NT2/D1 (cell line): ENCODE measurements around the gene L2HGDH.

ENCODE experiments used
- DNase-seq: peaks from one replicate; pipeline ENCODE4 v3.0.0-alpha.2; 2011; ENCODE audit warnings: low read depth, low spot score
- H3K27me3 ChIP-seq: 2 replicates; pipeline ENCODE4 v1.6.0; 2011; ENCODE audit warnings: mild to moderate bottlenecking; ENCODE audit not compliant: insufficient read length, insufficient read depth
- H3K36me3 ChIP-seq: 2 replicates; pipeline ENCODE4 v1.6.1; 2011; ENCODE audit warnings: mild to moderate bottlenecking, low read length, mixed read lengths; ENCODE audit not compliant: insufficient read depth, insufficient read length
- H3K4me1 ChIP-seq: 2 replicates; pipeline ENCODE4 v1.5.1; 2011; ENCODE audit not compliant: insufficient read depth, insufficient read length
- H3K4me3 ChIP-seq: 2 replicates; pipeline ENCODE4 v1.5.1; 2011; ENCODE audit warnings: low read depth; ENCODE audit not compliant: insufficient read length
- H3K9ac ChIP-seq: 2 replicates; pipeline ENCODE4 v1.6.0; 2011; ENCODE audit warnings: low read depth; ENCODE audit not compliant: insufficient read length
- H3K9me3 ChIP-seq: 2 replicates; pipeline ENCODE4 v1.5.1; 2011; ENCODE audit warnings: mild to moderate bottlenecking, low read length; ENCODE audit not compliant: insufficient read depth
- SUZ12 ChIP-seq: IDR thresholded peaks from 2 replicates; pipeline ENCODE4 v1.6.1; 2011; ENCODE audit not compliant: insufficient read length, insufficient read depth; ENCODE audit errors: extremely low read depth
- YY1 ChIP-seq: IDR thresholded peaks from 2 replicates; pipeline ENCODE4 v1.6.1; 2011; ENCODE audit not compliant: insufficient read length, insufficient read depth
- ZNF274 ChIP-seq: IDR thresholded peaks from 2 replicates; pipeline ENCODE4 v1.6.1; 2011; ENCODE audit warnings: mild to moderate bottlenecking, low read depth, low read length

L2HGDH gene

DNA sequence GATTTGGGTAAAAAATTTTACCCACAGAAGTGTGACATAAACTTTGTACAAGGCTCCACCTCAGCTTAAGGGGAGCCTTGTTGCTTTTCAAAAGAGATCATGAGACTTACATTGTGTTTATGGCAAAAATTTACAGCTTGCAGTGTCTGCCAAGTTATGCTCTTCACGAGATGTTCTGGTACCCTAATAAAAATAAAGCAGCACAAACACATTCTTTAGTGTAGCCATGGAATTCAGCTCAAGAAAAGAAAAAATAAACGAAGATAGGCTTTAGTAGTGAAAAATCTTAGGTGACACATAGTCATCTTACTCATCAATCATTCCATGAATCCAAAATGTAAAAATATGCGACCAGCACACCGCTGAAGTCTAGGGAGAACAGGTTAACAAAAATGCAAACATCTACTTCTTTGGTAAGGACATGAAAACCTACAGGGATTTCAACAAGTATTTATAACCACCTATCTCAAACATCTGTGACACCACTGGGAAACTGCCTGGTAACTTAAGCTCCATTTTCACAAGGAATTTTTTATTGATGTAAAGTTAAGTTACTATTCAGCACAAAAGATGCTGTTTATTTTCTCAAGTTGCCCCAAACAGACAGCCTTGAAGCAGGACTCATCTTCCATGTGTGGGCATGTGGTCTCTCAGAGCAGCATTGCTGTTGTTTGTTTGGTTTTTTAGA is 33.0 kb upstream of the L2HGDH start:
- Histone ChIP-seq H3K36me3 (no peaks in the 10 kb centered on the region), H3K4me1 (no peaks in the 10 kb centered on the region), H3K9ac (no peak overlapping the region), H3K9me3 (no peaks in the 10 kb centered on the region), H3K27me3 (no peaks in the 10 kb centered on the region), H3K4me3 (no peak overlapping the region)
- DNase-seq, result no peak
- TF ChIP-seq ZNF274 (no peak), SUZ12 (no peak)

DNA sequence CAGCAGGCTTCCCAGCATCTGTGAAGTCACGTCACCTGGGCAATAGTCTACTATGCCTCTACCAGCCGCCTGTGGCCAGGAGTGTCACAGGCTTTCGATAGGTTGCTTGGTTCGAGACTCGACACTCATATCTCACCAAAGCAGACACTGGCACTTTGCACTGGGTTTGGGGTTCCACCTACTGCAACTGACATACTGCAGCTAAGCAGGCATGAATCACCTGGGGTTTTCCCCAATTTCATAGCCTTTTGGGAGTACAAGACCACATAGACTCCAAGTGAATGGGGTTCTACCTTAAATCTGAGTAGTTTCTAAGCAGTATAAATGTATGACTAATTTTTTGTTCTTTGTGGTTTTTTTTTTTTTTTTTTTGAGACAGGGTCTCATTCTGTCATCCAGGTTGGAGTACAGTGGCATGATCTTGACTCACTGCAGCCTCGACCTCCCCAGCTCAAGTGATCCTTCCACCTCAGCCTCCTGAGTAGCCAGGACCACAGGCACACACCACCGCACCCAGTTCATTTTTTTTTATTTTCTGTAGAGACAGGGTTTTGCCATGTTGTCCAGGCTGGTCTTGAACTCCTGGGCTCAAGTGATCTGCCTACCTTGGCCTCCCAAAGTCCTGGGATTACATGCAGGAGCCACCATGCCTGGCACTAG is 32.2 kb upstream of the L2HGDH start:
- Histone ChIP-seq H3K9ac (no peak overlapping the region), H3K27me3 (no peaks in the 10 kb centered on the region), H3K36me3 (no peaks in the 10 kb centered on the region), H3K4me3 (no peak overlapping the region), H3K9me3 (no peaks in the 10 kb centered on the region), H3K4me1 (no peaks in the 10 kb centered on the region)
- DNase-seq, result no peak
- TF ChIP-seq YY1 (no peak), ZNF274 (no peak), SUZ12 (no peak)

DNA sequence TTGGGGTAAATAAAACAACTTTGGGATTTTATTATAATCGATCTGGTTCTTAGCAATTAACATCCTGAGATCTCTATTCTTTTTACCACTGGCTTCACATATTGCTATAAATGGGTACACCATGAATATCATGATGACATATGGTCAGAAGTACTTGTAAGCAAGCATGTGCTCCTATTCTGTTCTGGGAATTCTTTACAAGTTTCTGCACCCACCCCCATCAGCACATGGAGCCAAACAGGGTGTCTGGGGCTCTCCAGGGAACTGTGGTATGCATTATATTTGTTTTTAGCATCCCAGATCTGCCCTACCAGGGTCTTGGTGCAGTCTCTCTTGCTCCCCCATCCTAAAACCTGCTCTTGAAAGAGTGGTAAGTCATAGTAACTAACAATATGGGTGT is 31.4 kb upstream of the L2HGDH start:
- DNase-seq, result no peak
- TF ChIP-seq ZNF274, result no peak
- no peak for TF ChIP-seq YY1
- no peak for TF ChIP-seq SUZ12
- no peaks in the 10 kb centered on the region for H3K27me3 ChIP-seq
- H3K36me3 ChIP-seq, result no peaks in the 10 kb centered on the region
- H3K9me3 ChIP-seq, result no peaks in the 10 kb centered on the region
- H3K4me1 ChIP-seq, result no peaks in the 10 kb centered on the region
- no peak overlapping the region for H3K9ac ChIP-seq
- no peak overlapping the region for H3K4me3 ChIP-seq

DNA sequence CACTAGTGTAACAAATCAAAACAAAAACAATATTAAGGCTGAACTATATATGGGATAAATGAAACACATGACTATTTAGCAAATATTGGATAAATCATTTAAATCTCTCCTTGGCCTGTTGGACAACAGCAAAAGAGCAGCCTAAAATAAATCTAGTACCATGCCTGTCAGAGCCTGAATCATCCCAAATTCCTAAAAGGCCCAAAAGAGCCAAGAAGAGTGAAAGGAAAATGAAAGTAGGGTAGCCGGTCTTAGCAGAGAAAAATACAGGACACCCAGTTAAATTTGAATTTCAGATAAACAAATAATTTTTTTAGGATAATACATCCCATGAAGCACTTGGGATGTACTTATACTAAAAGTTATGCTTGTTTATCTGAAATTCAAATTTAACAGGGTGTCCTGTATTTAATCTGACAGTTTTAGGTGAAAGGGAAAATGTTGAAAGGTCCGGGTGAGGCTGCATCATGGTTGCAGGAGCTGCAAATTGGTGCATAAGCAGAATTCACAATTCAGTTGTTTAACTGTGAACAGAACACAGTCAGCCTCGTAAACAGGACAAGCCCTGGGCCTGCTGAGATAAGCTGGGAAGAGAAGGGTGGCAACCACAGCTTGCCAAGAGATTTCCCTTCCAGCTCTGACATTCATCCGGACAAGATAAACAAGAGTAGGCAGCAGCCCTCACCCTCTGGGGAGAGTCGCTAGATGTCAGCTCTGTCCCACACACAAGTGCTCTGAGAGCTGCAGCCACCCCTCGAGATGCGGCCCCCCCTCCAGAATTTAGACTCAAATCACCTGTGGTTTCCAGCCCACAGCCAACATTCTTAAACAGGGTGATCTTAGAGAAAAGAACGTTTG is 30.4 kb upstream of the L2HGDH start:
- H3K36me3 ChIP-seq, result no peaks in the 10 kb centered on the region
- no peak overlapping the region for H3K4me3 ChIP-seq
- no peaks in the 10 kb centered on the region for H3K27me3 ChIP-seq
- TF ChIP-seq ZNF274, result no peak
- TF ChIP-seq SUZ12, result no peak
- no peak for TF ChIP-seq YY1
- DNase-seq, result peak; percentile 15
- H3K9ac ChIP-seq, result no peak overlapping the region
- H3K9me3 ChIP-seq, result no peaks in the 10 kb centered on the region
- no peaks in the 10 kb centered on the region for H3K4me1 ChIP-seq

DNA sequence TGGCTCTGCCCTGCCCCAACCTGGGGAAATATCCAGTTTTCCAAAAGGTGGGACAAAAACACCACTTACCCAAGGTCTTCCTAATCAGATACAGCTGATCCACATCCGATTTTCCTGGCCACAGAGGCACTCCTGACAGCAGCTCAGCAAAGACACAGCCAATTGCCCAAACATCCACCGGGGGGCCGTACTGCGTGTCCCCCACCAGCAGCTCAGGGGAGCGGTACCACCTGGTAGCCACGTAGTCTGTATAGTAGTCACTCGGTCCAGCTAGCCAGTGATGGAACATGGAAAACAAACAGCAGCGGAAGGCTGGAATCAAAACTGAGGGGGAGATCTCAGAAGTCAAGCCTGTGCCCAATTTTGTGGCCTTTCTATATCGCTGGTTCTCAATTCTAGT is 28.9 kb upstream of the L2HGDH start:
- no peak for DNase-seq

DNA sequence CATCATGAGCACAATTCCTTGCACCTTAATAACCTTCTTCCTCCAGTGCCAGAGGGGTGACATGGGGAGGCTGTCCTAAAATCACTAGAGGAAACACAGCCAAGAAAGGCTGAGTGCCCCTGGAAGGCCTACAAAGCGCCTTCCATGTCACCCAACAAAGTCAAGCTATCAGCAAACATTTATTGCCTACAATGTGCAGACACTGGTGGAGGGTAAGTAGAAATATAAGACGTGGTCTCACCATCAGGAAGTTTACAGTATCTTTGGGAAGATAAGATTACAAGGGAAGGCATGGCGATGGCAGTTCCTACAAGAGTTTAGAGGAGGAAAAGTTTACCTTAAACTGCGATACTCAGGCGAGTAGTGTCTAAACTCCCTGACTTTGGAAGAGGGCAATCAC is 28.0 kb upstream of the L2HGDH start:
- Histone ChIP-seq H3K9me3 (no peaks in the 10 kb centered on the region), H3K4me3 (no peak overlapping the region), H3K36me3 (no peaks in the 10 kb centered on the region), H3K4me1 (no peaks in the 10 kb centered on the region), H3K27me3 (no peaks in the 10 kb centered on the region), H3K9ac (no peak overlapping the region)
- TF ChIP-seq ZNF274 (no peak), SUZ12 (no peak), YY1 (no peak)
- DNase-seq, result no peak

More for the DNA sequence above, 28.9 kb upstream of the L2HGDH start:
- Histone ChIP-seq H3K4me3 (no peak overlapping the region), H3K9ac (no peak overlapping the region), H3K27me3 (no peaks in the 10 kb centered on the region), H3K36me3 (no peaks in the 10 kb centered on the region), H3K9me3 (no peaks in the 10 kb centered on the region), H3K4me1 (no peaks in the 10 kb centered on the region)
- TF ChIP-seq ZNF274, result no peak

DNA sequence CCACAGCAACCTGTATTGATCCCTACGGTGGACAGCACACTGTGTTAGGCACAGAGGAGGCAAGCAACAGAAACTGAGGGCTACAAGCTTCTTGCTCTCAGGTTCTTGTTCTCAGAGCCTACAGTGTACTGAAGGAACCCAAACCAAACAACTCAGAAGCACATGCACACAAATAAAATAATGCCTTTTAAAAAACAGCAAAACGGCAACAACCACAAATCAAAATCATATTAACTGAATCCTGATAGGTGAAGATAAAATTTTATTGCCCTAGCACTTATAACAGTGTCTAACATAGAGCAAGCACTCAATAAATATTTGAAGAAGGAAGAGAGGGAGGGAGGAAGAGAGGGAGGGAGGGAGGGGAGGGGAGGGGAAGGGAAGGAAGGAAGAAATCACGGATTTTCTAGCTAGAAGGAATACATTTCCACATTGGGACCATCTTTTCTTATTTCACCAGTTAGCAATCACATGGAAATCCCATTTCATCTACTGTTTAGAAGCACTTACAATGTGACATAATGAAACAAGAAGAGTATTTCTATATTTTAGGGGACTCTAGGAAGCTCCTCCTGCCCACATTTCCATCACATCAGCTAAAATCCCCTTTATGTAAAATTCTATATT is 27.3 kb upstream of the L2HGDH start:
- no peak for DNase-seq
- Histone ChIP-seq H3K27me3 (no peaks in the 10 kb centered on the region), H3K36me3 (no peaks in the 10 kb centered on the region), H3K4me3 (no peak overlapping the region), H3K9me3 (no peaks in the 10 kb centered on the region), H3K9ac (no peak overlapping the region), H3K4me1 (no peaks in the 10 kb centered on the region)
- no peak for TF ChIP-seq SUZ12
- TF ChIP-seq YY1, result no peak
- no peak for TF ChIP-seq ZNF274
